Testis (tissue), 3 donors: Measurements from ENCODE around the gene NCKAP5. TPM values are rescaled to one million over a fixed set of nuclear protein-coding genes. Genes with fewer than 3 reads are reported as not detected.

Source experiments
- DNase-seq: peaks from one replicate; pipeline ENCODE4 v3.0.0-alpha.2; 2019
- H3K27ac ChIP-seq, 2 donors: fragments of 200-600 bp; sonication (generic); one replicate each; pipeline ENCODE4 v1.5.1; 2019
- H3K27me3 ChIP-seq: fragments of 200-600 bp; sonication (generic); one replicate; pipeline ENCODE4 v1.5.1; 2019
- H3K36me3 ChIP-seq: fragments of 200-600 bp; sonication (generic); one replicate; pipeline ENCODE4 v1.5.1; 2017; ENCODE audit warnings: low read depth; ENCODE audit errors: missing control alignments
- H3K4me1 ChIP-seq: fragments of 200-600 bp; sonication (generic); one replicate; pipeline ENCODE4 v1.5.1; 2019
- H3K4me3 ChIP-seq, 2 donors: fragments of 200-600 bp; sonication (generic); one replicate each; pipeline ENCODE4 v1.5.1; 2017 to 2019
- H3K9me3 ChIP-seq: fragments of 200-600 bp; sonication (generic); one replicate; pipeline ENCODE4 v1.5.1; 2017
- POLR2A ChIP-seq: fragments of 450-650 bp; IDR thresholded peaks from one replicate; pipeline ENCODE4 v1.6.1; 2017; ENCODE audit warnings: antibody characterized with exemption, mild to moderate bottlenecking, moderate library complexity
- WGBS, 2 donors: methylation state at CpG; one replicate each; pipeline ENCODE4 v1.1.5; 2018; 5-methylcytosine and 5-hydroxymethylcytosine counted together
- intact Hi-C: fragments of 100-400 bp; cut with DNase I; formaldehyde crosslinking; loops from one replicate; pipeline ENCODE4 v1.15.1; 2023; ENCODE audit warnings: low total_unique reads
- polyA plus RNA-seq: library from polyadenylated mRNA; stranded (reverse); fragments of 350-450 nt; fragmentation: Illumina TruSeq; extraction: RNeasy Lipid Tissue Mini Kit (QIAGEN cat#74804); gene quantifications from one replicate; pipeline ENCODE4 v1.2.3, GENCODE V29; 2014; ENCODE audit warnings: low read depth, low replicate concordance; ENCODE audit not compliant: insufficient read depth
- total RNA-seq, 2 donors: library from RNA; depleted of rRNA; stranded (reverse); fragments of >200 nt; gene quantifications; one replicate each; pipeline ENCODE4 v1.2.3, GENCODE V29; 2016
- TF ChIP-seq, protein P1 (sequence below), 3 experiments: fragments of 450-650 bp in 2 of 3; fragments of 200-600 bp in 1 of 3; sonication (generic) in 1 of 3; IDR thresholded peaks; one replicate each; pipeline ENCODE4 v1.5.1; 2016 to 2019; ENCODE audit warnings: antibody characterized with exemption in 3 of 3, mild to moderate bottlenecking in 2 of 3, moderate library complexity in 1 of 3

Gene NCKAP5
- total and polyA plus RNA-seq, 3 donors from 2014 or later = 3.0 to 7.6 (median 6.3) TPM

DNA sequence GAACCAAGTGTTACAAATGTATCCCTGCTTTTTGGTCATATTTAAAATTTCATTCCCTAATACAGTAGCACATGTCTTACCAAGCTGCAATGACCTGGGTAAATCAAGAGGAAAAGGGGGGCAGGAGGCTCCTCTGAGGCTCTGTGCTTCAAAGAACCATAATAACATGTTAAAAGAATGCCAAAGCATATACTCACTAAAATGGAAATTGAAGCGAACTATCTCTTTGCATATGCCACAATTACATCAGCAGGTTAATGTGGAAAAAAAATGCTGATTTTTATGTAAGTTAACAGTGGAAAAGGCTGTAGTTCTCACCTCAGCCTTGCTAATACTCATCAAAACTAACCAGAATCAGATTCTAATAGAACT is 37.5 kb upstream of the NCKAP5 start:
- Histone ChIP-seq H3K27me3 (no peaks in the 10 kb centered on the region), H3K27ac (no peak overlapping the region), H3K4me1 (no peaks in the 10 kb centered on the region), H3K4me3 (no peak overlapping the region), H3K9me3 (no peaks in the 10 kb centered on the region), H3K36me3 (no peaks in the 10 kb centered on the region)
- TF ChIP-seq POLR2A = no peak
- TF ChIP-seq, protein P1, sequence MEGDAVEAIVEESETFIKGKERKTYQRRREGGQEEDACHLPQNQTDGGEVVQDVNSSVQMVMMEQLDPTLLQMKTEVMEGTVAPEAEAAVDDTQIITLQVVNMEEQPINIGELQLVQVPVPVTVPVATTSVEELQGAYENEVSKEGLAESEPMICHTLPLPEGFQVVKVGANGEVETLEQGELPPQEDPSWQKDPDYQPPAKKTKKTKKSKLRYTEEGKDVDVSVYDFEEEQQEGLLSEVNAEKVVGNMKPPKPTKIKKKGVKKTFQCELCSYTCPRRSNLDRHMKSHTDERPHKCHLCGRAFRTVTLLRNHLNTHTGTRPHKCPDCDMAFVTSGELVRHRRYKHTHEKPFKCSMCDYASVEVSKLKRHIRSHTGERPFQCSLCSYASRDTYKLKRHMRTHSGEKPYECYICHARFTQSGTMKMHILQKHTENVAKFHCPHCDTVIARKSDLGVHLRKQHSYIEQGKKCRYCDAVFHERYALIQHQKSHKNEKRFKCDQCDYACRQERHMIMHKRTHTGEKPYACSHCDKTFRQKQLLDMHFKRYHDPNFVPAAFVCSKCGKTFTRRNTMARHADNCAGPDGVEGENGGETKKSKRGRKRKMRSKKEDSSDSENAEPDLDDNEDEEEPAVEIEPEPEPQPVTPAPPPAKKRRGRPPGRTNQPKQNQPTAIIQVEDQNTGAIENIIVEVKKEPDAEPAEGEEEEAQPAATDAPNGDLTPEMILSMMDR (IDR thresholded peaks at IDR 0.05) = no peak
- 97 to 100% methylated on average over 1 of the region's 1 CpG for WGBS, 2 donors
- intact Hi-C loops = no loop called here
- DNase-seq = no peak

- Histone ChIP-seq H3K27me3 (no peaks in the 10 kb centered on the region), H3K4me1 (no peaks in the 10 kb centered on the region), H3K36me3 (no peaks in the 10 kb centered on the region), H3K27ac (no peak overlapping the region), H3K4me3 (no peak overlapping the region), H3K9me3 (no peaks in the 10 kb centered on the region)
- intact Hi-C loops = no loop called here
- WGBS, 2 donors = 74 to 79% methylated on average over 7 of the region's 7 CpGs
- no peak for TF ChIP-seq POLR2A
- TF ChIP-seq, protein P1 (IDR thresholded peaks at IDR 0.05) = no peak
- DNase-seq = no peak
Measured at GRCh38 chr2:133605011-133605765, 36.9 kb upstream of the NCKAP5 start.

DNA sequence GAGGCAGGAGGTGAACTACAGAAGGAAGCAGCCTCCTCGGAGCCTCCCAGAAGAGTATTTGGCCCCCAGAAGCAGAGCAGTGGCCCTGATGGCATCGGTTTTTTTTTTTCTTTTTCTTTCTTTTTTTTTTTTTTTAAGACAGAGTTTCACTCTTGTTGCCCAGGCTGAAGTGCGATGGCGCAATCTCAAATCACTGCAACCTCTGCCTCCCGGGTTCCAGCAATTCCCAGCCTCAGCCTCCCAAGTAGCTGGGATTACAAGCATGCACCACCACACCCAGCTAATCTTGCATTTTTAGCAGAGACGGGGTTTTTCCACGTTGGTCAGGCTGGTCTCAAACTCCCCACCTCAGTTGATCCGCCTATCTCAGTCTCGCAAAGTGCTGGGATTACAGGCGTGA is 34.8 kb upstream of the NCKAP5 start:
- no peaks in the 10 kb centered on the region for H3K4me1 ChIP-seq
- no peak for DNase-seq
- 89 to 95% methylated on average over 10 of the region's 10 CpGs for WGBS, 2 donors
- H3K27me3 ChIP-seq = no peaks in the 10 kb centered on the region
- no peaks in the 10 kb centered on the region for H3K36me3 ChIP-seq
- no peaks in the 10 kb centered on the region for H3K9me3 ChIP-seq
- intact Hi-C loops = no loop called here
- TF ChIP-seq, protein P1 (IDR thresholded peaks at IDR 0.05) = no peak
- no peak for TF ChIP-seq POLR2A
- no peak overlapping the region for H3K4me3 ChIP-seq
- H3K27ac ChIP-seq = no peak overlapping the region

GRCh38 chr2:133602538-133602937 is 34.3 kb upstream of the NCKAP5 start:
- no peak for TF ChIP-seq POLR2A
- TF ChIP-seq, protein P1 (IDR thresholded peaks at IDR 0.05) = no peak
- H3K4me1 ChIP-seq = no peaks in the 10 kb centered on the region
- H3K36me3 ChIP-seq = no peaks in the 10 kb centered on the region
- intact Hi-C loops = no loop called here
- DNase-seq = peak; percentile 25
- no peak overlapping the region for H3K4me3 ChIP-seq
- no peaks in the 10 kb centered on the region for H3K27me3 ChIP-seq
- WGBS, 2 donors = 53 to 55% methylated on average over 4 of the region's 4 CpGs
- H3K9me3 ChIP-seq = no peaks in the 10 kb centered on the region
- no peak overlapping the region for H3K27ac ChIP-seq
